ENCODE results near the gene BEST4.

The BEST4 gene

GRCh38 chr1:44788120-44788860 is at the start of gene BEST4:
TSS of gene BEST4 (minus strand) at chr1:44788170. CDS start at chr1:44787705, 465 bp downstream.
- no peak for TF ChIP-seq CTCF (IDR thresholded peaks at IDR 0.05; ENCODE audit: low read depth, low read length)
- no peak within 1 kb of the TSS for H3K4me3 ChIP-seq (ENCODE audit: low read depth, low read length)
- in situ Hi-C loops (cut with HindIII; ENCODE audit: low sequenced_read_pairs) = no loop called here
- DNase-seq (ENCODE audit: low read depth, low spot score) = no peak

DNA sequence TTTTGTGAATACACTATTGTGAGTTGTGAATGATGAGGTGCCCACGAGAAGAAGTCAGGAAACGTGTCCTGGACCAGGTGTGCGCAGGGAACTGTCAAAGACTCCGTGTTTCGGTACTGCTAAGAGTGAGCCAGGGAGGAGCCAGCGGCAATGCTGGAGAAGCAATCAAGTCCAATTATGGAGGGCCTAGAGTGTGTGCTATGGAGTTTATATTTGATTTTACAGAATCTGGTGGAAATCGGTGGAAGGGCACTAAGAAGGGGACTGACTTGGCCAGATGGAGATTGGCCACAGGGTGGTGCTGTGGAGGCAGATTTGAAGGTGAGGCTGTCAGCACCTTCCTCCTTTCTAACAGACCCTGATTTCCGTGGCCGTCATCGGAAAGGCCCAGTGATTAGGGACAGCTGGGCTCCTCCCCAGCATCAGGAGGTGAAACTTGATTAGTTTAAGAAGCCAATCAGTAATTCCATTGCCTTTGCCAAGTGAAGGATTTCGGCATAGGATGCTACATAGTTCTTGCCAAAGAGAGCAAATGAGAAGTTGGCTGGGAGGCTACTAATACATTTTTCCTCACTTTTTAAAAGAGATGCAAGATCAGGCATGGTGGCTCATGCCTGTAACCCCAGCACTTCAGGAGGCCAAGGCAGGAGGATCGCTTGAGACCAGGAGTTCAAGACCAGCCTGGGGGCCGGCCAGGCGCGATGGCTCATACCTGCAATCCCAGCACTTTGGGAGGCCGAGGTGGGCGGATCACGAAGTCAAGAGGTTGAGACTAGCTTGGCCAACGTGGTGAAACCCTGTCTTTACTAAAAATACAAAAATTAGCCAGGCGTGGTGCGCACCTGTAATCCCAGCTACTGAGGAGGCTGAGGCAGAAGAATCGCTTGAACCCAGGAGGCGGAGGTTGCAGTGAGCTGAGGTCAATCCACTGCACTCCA is 48.0 kb upstream of the BEST4 start:
- DNase-seq (ENCODE audit: low read depth, low spot score) = peak; percentile 84
- in situ Hi-C loops (cut with HindIII; ENCODE audit: low sequenced_read_pairs) = no loop called here
- peak; percentile 91 for TF ChIP-seq CTCF (IDR thresholded peaks at IDR 0.05; ENCODE audit: low read depth, low read length)
- no peak overlapping the region for H3K4me3 ChIP-seq (ENCODE audit: low read depth, low read length)

- no peak for DNase-seq (ENCODE audit: low read depth, low spot score)
- no peak overlapping the region for H3K4me3 ChIP-seq (ENCODE audit: low read depth, low read length)
- in situ Hi-C loops (cut with HindIII; ENCODE audit: low sequenced_read_pairs) = no loop called here
- TF ChIP-seq CTCF (IDR thresholded peaks at IDR 0.05; ENCODE audit: low read depth, low read length) = no peak
Observed at GRCh38 chr1:44834328-44834727, 46.4 kb upstream of the BEST4 start.

- H3K4me3 ChIP-seq (ENCODE audit: low read depth, low read length) = no peak overlapping the region
- TF ChIP-seq CTCF (IDR thresholded peaks at IDR 0.05; ENCODE audit: low read depth, low read length) = no peak
- DNase-seq (ENCODE audit: low read depth, low spot score) = no peak
- in situ Hi-C loops (cut with HindIII; ENCODE audit: low sequenced_read_pairs) = no loop called here
Observed at GRCh38 chr1:44832056-44832705, 44.2 kb upstream of the BEST4 start.

DNA sequence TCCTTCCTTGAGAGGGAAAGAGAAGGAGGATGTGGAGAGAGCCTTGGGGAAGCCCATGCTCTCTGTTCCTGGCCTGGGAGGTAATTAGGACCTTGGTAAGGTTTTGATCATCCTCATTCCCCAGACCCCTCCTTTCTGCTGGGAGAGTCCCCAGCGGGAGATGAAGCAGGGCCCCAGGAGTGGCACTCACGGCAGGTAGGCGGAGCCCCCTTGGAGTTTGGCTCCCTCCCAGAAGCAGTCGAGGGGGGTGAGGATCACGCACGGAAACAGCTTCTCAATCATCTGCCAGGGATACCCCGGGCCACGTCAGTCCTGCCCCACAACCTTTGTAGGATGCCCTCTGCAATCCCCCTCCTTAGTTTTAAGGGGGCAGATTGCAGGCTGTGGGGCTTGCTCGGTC is 43.5 kb upstream of the BEST4 start:
- H3K4me3 ChIP-seq (ENCODE audit: low read depth, low read length) = no peak overlapping the region
- in situ Hi-C loops (cut with HindIII; ENCODE audit: low sequenced_read_pairs) = no loop called here
- no peak for TF ChIP-seq CTCF (IDR thresholded peaks at IDR 0.05; ENCODE audit: low read depth, low read length)
- no peak for DNase-seq (ENCODE audit: low read depth, low spot score)

GRCh38 chr1:44830900-44831304 is 42.9 kb upstream of the BEST4 start:
- no peak for DNase-seq (ENCODE audit: low read depth, low spot score)
- no peak for TF ChIP-seq CTCF (IDR thresholded peaks at IDR 0.05; ENCODE audit: low read depth, low read length)
- in situ Hi-C loops (cut with HindIII; ENCODE audit: low sequenced_read_pairs) = no loop called here

More at GRCh38 chr1:44830900-44831304, 42.9 kb upstream of the BEST4 start:
- H3K4me3 ChIP-seq (ENCODE audit: low read depth, low read length) = no peak overlapping the region
